Mesendoderm (in vitro differentiated cells): ENCODE measurements around the gene HTT.

Experiments used
- DNase-seq: peaks from one replicate; pipeline ENCODE4 v3.0.0; 2013
- H2AK5ac ChIP-seq: 2 replicates; pipeline ENCODE4 v1.6.1; 2013; ENCODE audit warnings: low read length, inconsistent platforms
- H2BK120ac ChIP-seq: 2 replicates; pipeline ENCODE4 v1.6.1; 2013; ENCODE audit warnings: low read depth, mild to moderate bottlenecking, low read length, moderate library complexity, mixed read lengths
- H2BK15ac ChIP-seq: replicated peaks from 2 replicates; pipeline ENCODE4 v1.6.1; 2013; ENCODE audit warnings: low read depth, mild to moderate bottlenecking, moderate library complexity
- H2BK5ac ChIP-seq: 2 replicates; pipeline ENCODE4 v1.6.1; 2013; ENCODE audit warnings: low read length, inconsistent platforms
- H3K18ac ChIP-seq: 2 replicates; pipeline ENCODE4 v1.6.1; 2013; ENCODE audit warnings: mild to moderate bottlenecking, low read length, mixed read lengths
- H3K23ac ChIP-seq: one replicate; pipeline ENCODE4 v1.6.1; 2013; ENCODE audit warnings: low read length
- H3K27ac ChIP-seq: 2 replicates; pipeline ENCODE4 v1.5.1; 2013; ENCODE audit warnings: low read depth, mild to moderate bottlenecking, inconsistent platforms, low read length, moderate library complexity
- H3K27me3 ChIP-seq: 2 replicates; pipeline ENCODE4 v1.6.1; 2013; ENCODE audit warnings: low read length, control low read depth, mild to moderate bottlenecking, inconsistent platforms; ENCODE audit not compliant: insufficient read depth, poor library complexity
- H3K36me3 ChIP-seq: 2 replicates; pipeline ENCODE4 v1.6.1; 2013; ENCODE audit warnings: low read length, inconsistent platforms; ENCODE audit not compliant: control insufficient read depth, insufficient read depth
- H3K4ac ChIP-seq: one replicate; pipeline ENCODE4 v1.6.1; 2013; ENCODE audit warnings: low read depth, mild to moderate bottlenecking, low read length, moderate library complexity
- H3K4me1 ChIP-seq: 2 replicates; pipeline ENCODE4 v1.6.1; 2013; ENCODE audit warnings: low read depth, low read length, inconsistent platforms; ENCODE audit not compliant: control insufficient read depth
- H3K4me2 ChIP-seq: 2 replicates; pipeline ENCODE4 v1.6.1; 2013; ENCODE audit warnings: low read length
- H3K4me3 ChIP-seq: 2 replicates; pipeline ENCODE4 v1.5.1; 2013; ENCODE audit warnings: mild to moderate bottlenecking, low read length
- H3K56ac ChIP-seq: one replicate; pipeline ENCODE4 v1.6.1; 2013; ENCODE audit warnings: low read length
- H3K79me1 ChIP-seq: 2 replicates; pipeline ENCODE4 v1.6.1; 2013; ENCODE audit warnings: low read length, inconsistent platforms
- H3K79me2 ChIP-seq: 2 replicates; pipeline ENCODE4 v1.6.1; 2013; ENCODE audit warnings: mild to moderate bottlenecking, low read length; ENCODE audit not compliant: control insufficient read depth, insufficient read depth
- H3K9ac ChIP-seq: 2 replicates; pipeline ENCODE4 v1.6.1; 2013; ENCODE audit warnings: low read length, inconsistent platforms
- H4K5ac ChIP-seq: one replicate; pipeline ENCODE4 v1.6.1; 2013; ENCODE audit warnings: low read length
- H4K8ac ChIP-seq: one replicate; pipeline ENCODE4 v1.6.1; 2013; ENCODE audit warnings: low read depth, mild to moderate bottlenecking, control low read depth, low read length, moderate library complexity
- WGBS: extraction: QIAGEN DNeasy Blood & Tissue Kit; methylation state at CpG from one replicate; pipeline ENCODE4 v1.1.7; 2013; ENCODE audit warnings: low lambda C conversion rate, missing lambda C conversion rate; ENCODE audit not compliant: insufficient coverage; ENCODE audit errors: extremely low coverage; 5-methylcytosine and 5-hydroxymethylcytosine counted together

HTT gene

DNA sequence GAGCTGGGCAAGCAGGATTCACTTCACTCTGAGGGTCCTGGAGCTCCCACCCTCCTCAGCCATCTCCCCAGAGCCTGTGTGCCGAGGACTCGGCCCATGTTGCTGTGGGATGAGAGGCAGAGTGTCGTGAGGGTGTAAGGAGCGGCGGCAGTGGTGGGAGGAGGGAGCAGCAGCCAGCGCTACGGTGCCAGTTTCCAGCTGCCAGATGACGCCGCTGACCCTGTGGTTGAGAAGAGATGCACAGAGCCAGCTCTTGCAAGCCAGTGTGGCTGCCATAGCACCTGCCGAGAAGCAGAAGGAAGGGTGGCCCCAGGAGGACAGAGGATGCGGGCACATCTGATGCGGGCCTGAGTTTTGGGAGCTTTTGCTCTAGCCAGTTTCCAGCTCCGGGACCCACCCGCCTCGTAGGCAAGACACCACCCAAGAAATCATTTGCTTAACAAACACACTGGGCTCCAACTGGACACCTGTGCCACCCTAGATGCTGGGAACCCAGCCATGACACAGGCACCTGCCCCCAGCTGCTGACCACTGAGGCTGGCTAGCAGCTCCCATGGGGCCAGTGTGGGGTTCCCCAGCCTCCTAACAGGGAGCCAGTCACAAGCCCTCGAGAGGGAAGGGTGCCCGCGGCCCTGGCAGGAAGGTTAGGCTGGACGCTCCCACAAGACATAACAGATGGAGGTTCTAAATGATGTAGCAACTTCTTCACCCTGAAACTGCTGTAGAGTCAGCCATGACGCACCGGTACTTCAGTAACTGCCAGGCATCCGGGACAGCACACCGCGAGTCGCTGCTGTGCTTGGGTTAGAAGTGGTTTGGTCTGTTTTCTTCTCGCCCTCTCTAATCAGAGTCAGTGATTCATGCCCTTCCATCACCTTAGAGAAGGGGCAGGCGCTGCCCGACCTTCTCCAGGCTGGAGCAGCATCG, 183.3 kb downstream of the HTT start:
- Histone ChIP-seq H3K27me3 (no peaks in the 10 kb centered on the region), H3K56ac (no peak overlapping the region), H2BK5ac (no peak overlapping the region), H2BK120ac (no peak overlapping the region), H3K36me3 (no peaks in the 10 kb centered on the region), H2AK5ac (no peak overlapping the region), H3K9ac (no peak overlapping the region), H3K4ac (no peak overlapping the region), H3K23ac (no peak overlapping the region), H3K27ac (no peak overlapping the region), H2BK15ac (no peak overlapping the region), H3K4me1 (no peaks in the 10 kb centered on the region), H4K8ac (no peak overlapping the region), H3K79me1 (no peaks in the 10 kb centered on the region), H4K5ac (no peak overlapping the region), H3K79me2 (no peaks in the 10 kb centered on the region), H3K18ac (no peak overlapping the region), H3K4me3 (no peak overlapping the region), H3K4me2 (no peak overlapping the region)
- no peak for DNase-seq
- no CpG with 5 or more reads among the region's 29 CpGs for WGBS

- no peak overlapping the region for H4K8ac ChIP-seq
- H2BK120ac ChIP-seq = no peak overlapping the region
- H3K4me3 ChIP-seq = no peak overlapping the region
- DNase-seq = no peak
- no peak overlapping the region for H3K4me2 ChIP-seq
- H4K5ac ChIP-seq = no peak overlapping the region
- no peak overlapping the region for H3K27ac ChIP-seq
- no peaks in the 10 kb centered on the region for H3K27me3 ChIP-seq
- H3K36me3 ChIP-seq = no peaks in the 10 kb centered on the region
- H2BK5ac ChIP-seq = no peak overlapping the region
- no CpG with 5 or more reads among the region's 35 CpGs for WGBS
- H3K23ac ChIP-seq = no peak overlapping the region
- H3K4me1 ChIP-seq = no peaks in the 10 kb centered on the region
- no peak overlapping the region for H3K9ac ChIP-seq
- no peak overlapping the region for H3K4ac ChIP-seq
- no peaks in the 10 kb centered on the region for H3K79me1 ChIP-seq
- H2BK15ac ChIP-seq = no peak overlapping the region
- H3K18ac ChIP-seq = no peak overlapping the region
- H3K79me2 ChIP-seq = no peaks in the 10 kb centered on the region
- H2AK5ac ChIP-seq = no peak overlapping the region
- H3K56ac ChIP-seq = no peak overlapping the region
Observed at GRCh38 chr4:3261411-3262207, 187.1 kb downstream of the HTT start.

DNA sequence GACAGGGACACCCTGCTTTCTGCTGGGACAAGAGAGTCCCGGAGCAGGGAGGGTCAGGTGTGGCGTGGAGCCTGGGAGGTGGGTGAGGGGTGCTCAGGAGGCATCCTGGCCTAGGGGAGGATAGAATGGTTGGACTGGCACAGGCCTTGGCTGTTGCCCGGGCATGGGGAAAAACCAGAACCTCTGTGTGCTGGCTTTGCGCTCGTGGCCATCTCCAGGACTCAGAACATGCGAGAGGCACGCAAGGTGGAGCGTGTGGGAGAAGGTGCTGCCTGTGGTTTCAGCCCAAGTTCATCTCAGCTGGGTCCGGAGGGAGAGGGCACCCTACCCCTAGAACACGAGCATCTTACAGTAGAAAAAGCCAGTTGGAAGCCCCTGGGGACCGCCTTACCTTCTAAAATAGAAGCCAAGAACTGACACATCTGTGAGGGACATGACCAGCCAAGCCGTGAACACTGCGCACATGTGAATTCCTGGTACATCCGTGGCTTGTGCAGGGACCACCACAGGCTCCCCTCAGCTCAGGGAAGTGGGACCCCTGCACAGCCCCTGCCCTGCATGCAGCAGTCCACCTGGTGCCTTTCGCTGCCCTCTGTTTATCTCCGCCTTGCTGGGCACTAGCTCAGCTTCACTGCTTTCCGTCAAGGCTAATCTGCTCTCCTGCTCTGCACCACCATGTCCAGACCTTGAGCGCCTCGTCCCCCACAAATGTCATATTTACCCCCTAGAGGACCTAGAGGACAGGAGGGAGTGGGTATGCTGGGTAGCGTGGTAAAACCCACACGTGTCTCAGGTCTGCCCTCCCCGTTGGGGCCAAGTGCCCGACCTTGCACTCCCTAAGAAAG, 187.9 kb downstream of the HTT start:
- no peak for DNase-seq

GRCh38 chr4:3263053-3263875, 188.8 kb downstream of the HTT start:
- no peak overlapping the region for H3K18ac ChIP-seq
- H2BK15ac ChIP-seq = no peak overlapping the region
- H3K27me3 ChIP-seq = no peaks in the 10 kb centered on the region
- H3K9ac ChIP-seq = no peak overlapping the region
- no peak overlapping the region for H3K23ac ChIP-seq
- H3K4me1 ChIP-seq = peaks cover 2% of the 10 kb centered on the region
- no peak overlapping the region for H3K4ac ChIP-seq
- no peak overlapping the region for H4K5ac ChIP-seq
- no peaks in the 10 kb centered on the region for H3K79me2 ChIP-seq
- no peak overlapping the region for H3K4me2 ChIP-seq
- H4K8ac ChIP-seq = no peak overlapping the region
- H2AK5ac ChIP-seq = no peak overlapping the region
- no peaks in the 10 kb centered on the region for H3K36me3 ChIP-seq
- no peaks in the 10 kb centered on the region for H3K79me1 ChIP-seq
- WGBS = no CpG with 5 or more reads among the region's 28 CpGs
- H2BK120ac ChIP-seq = no peak overlapping the region
- H3K27ac ChIP-seq = no peak overlapping the region
- H3K56ac ChIP-seq = no peak overlapping the region
- no peak overlapping the region for H3K4me3 ChIP-seq
- no peak overlapping the region for H2BK5ac ChIP-seq
- DNase-seq = no peak

More for the DNA sequence above, 187.9 kb downstream of the HTT start:
- no peaks in the 10 kb centered on the region for H3K79me2 ChIP-seq
- no peaks in the 10 kb centered on the region for H3K27me3 ChIP-seq
- no peak overlapping the region for H3K18ac ChIP-seq
- H3K9ac ChIP-seq = no peak overlapping the region
- H3K56ac ChIP-seq = no peak overlapping the region
- H4K5ac ChIP-seq = no peak overlapping the region
- H3K79me1 ChIP-seq = no peaks in the 10 kb centered on the region
- no peak overlapping the region for H4K8ac ChIP-seq
- no peaks in the 10 kb centered on the region for H3K36me3 ChIP-seq
- H3K27ac ChIP-seq = no peak overlapping the region
- H3K23ac ChIP-seq = no peak overlapping the region
- H3K4ac ChIP-seq = no peak overlapping the region
- no peak overlapping the region for H2BK120ac ChIP-seq
- WGBS = no CpG with 5 or more reads among the region's 23 CpGs
- H2BK15ac ChIP-seq = no peak overlapping the region
- no peak overlapping the region for H2AK5ac ChIP-seq
- no peaks in the 10 kb centered on the region for H3K4me1 ChIP-seq
- no peak overlapping the region for H3K4me2 ChIP-seq
- H2BK5ac ChIP-seq = no peak overlapping the region
- no peak overlapping the region for H3K4me3 ChIP-seq

DNA sequence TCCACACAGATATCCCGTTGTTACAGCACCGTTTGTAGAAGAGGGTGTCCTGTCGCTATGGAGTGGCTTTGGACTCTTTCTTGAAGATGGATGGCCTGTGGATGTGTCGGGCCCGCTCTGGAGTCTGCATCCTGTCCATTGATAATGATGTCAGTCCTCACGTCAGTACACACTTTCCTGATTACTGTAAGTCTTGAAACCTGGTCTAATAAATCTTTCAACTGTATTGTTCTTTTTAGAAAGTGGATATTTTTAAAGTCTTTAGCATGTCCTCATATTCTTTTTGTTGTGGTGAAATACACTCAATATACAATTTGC, 189.4 kb downstream of the HTT start:
- Histone ChIP-seq H3K27ac (no peak overlapping the region), H3K79me1 (no peaks in the 10 kb centered on the region), H3K36me3 (no peaks in the 10 kb centered on the region), H2BK15ac (no peak overlapping the region), H3K56ac (no peak overlapping the region), H3K18ac (no peak overlapping the region), H4K5ac (no peak overlapping the region), H3K4me1 (peaks cover 2% of the 10 kb centered on the region), H3K4ac (no peak overlapping the region), H3K23ac (no peak overlapping the region), H2BK120ac (no peak overlapping the region), H2AK5ac (no peak overlapping the region), H3K4me3 (no peak overlapping the region), H3K4me2 (no peak overlapping the region), H3K79me2 (no peaks in the 10 kb centered on the region), H4K8ac (no peak overlapping the region), H3K9ac (no peak overlapping the region), H2BK5ac (no peak overlapping the region), H3K27me3 (no peaks in the 10 kb centered on the region)
- no CpG with 5 or more reads among the region's 6 CpGs for WGBS
- no peak for DNase-seq
